D721Med (cell line): ENCODE results near the gene ART4.

Experiments used
- DNase-seq: peaks from one replicate; pipeline ENCODE4 v3.0.0; 2011; ENCODE audit warnings: low spot score; ENCODE audit not compliant: insufficient read length
- FAIRE-seq: peaks from 2 replicates; lab custom pipeline; 2011; peaks lifted over from hg19 to GRCh38; lab: Jason Lieb, UNC
- TF ChIP-seq, protein P1 (sequence below): IDR thresholded peaks from 2 replicates; pipeline ENCODE4 v1.5.1; 2012; ENCODE audit warnings: mild to moderate bottlenecking, control low read depth; ENCODE audit not compliant: insufficient read depth; ENCODE audit errors: missing control alignments

Gene ART4, protein sequence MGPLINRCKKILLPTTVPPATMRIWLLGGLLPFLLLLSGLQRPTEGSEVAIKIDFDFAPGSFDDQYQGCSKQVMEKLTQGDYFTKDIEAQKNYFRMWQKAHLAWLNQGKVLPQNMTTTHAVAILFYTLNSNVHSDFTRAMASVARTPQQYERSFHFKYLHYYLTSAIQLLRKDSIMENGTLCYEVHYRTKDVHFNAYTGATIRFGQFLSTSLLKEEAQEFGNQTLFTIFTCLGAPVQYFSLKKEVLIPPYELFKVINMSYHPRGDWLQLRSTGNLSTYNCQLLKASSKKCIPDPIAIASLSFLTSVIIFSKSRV

DNA sequence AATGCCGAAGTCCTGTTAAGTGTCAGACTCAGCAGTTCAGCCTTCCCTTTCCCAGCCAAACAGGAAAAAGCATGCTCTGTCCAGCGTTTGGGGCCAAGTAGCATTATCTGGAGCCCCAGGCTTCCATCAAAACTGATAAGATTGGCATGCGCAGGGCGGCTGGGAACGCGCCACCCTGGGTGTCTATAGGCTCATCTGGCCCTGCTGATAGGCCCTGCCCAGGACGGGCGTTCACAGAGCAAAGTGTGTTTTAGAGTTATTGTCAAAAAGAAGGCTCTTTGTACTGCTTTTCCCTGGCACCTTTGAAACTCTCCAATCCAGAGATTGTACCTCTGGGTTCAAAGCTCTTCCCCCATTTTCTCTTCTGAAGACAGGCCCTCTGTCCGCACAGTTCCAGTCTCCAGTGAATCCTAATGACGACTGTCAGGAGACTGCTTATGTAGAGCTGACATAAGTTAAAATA lies at the start of gene ART4:
ART4 (minus strand) TSS at position 102 of the 463 bp plus-strand sequence. CDS start 413 bp downstream, outside the sequence.
- TF ChIP-seq, protein P1, sequence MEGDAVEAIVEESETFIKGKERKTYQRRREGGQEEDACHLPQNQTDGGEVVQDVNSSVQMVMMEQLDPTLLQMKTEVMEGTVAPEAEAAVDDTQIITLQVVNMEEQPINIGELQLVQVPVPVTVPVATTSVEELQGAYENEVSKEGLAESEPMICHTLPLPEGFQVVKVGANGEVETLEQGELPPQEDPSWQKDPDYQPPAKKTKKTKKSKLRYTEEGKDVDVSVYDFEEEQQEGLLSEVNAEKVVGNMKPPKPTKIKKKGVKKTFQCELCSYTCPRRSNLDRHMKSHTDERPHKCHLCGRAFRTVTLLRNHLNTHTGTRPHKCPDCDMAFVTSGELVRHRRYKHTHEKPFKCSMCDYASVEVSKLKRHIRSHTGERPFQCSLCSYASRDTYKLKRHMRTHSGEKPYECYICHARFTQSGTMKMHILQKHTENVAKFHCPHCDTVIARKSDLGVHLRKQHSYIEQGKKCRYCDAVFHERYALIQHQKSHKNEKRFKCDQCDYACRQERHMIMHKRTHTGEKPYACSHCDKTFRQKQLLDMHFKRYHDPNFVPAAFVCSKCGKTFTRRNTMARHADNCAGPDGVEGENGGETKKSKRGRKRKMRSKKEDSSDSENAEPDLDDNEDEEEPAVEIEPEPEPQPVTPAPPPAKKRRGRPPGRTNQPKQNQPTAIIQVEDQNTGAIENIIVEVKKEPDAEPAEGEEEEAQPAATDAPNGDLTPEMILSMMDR, result no peak
- DNase-seq (no peak), FAIRE-seq (no peak)

DNA sequence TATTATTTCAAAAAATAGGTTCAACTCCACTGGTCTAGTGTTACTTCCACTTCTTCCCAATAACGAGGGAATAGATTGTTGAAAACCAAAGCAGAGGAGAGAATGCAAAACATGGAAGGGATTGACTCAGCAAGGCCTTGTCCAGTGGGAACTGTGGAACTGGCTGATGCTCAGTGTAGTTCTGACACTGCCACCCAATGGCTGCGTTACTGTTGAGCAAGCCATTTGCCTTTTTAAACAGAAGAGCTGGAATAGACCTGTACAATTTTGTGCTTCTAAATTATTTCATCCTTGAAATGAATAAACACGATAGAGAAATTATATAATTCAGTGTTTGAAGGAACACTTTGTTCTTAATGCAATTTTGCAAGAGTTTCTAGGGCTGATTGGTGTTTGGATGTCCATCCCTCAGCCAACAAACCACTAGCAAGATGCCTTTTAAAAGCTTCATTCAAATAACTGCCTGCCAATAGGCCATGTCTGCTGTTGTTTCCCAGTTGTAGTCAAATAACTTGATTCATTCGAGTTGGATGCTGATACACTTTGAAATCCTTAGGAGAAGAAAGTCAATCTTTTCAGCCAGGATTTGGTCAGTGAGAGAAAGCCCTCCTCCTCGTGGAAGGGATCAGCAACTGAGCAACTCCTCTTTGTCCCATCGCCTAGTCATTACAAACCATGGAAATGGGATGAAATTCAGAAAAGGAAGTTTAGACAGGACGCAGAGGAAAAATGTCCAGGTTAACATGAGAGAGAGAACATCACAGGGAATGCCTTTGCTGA lies 49.6 kb upstream of the ART4 start:
- TF ChIP-seq, protein P1, result peak; percentile 16
- DNase-seq (no peak), FAIRE-seq (peak; percentile 48)

DNA sequence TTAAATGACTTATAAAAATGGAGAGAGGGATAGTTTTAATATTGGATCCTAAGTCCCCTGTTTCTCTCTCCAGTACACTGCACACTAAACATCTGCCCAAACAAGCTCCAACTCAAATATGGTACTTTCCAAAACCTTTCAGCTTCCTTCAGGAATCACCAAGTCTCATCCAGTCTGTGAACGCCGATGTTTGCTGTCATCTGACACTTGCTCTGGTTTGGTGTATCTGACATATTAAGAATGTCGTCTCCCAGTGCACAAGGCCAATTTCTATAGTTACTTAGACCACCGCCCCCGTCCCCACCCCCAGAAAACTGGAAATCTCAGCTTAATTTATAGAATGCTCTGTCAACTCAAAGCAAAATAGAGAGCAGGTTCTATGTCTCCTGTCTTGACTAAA lies 47.4 kb upstream of the ART4 start:
- no peak for DNase-seq
- TF ChIP-seq, protein P1, result no peak
- no peak for FAIRE-seq

DNA sequence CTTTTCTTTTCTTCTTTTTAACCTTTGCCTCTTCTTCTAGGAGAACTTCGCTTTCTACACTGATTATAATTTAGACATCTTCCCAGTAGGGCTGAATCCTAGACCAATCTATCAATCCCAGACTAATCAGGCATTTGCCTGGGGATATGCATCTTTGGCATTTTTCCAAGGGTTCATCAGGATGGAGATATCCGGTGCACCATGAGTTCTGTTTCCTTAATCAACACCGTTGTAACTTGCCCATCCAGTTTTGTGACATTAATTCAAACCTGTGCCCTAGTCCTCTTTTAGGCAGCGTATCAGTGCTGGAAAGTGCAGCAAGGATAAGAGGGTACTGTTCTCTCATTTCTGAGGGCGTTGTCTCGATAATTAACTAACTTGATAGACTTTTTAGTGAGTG lies 42.9 kb upstream of the ART4 start:
- TF ChIP-seq, protein P1, result no peak
- FAIRE-seq (no peak), DNase-seq (no peak)

DNA sequence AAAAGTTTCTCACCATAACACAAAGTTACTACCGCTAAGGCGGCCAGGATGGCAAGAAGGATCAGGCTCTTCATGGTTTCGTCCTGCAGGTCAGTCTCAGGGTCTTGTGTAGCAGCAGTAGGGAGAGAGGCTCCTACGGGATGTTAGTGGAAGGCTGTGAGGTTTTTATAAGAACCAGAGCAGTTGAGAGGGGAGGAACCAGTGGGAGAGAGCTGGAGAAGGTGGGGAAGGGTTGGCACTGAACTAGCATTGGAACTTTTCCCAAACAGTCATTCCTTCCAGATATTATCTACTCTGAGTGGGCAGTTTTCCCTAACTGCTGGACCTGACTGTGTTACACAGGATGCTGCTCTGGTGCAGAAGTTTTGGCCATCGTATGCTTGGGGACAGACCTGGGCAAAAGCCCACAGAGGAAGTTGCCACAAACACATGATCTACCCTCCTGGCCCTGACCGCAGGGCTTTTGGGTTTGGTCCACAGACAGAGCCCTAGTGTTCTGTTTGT lies 42.4 kb upstream of the ART4 start, which contains the start of gene MGP:
MGP (minus strand) TSS at position 137 of the 504 bp plus-strand sequence; CDS start at position 74, 63 bp downstream.
- DNase-seq (no peak), FAIRE-seq (no peak)
- TF ChIP-seq, protein P1, result no peak

DNA sequence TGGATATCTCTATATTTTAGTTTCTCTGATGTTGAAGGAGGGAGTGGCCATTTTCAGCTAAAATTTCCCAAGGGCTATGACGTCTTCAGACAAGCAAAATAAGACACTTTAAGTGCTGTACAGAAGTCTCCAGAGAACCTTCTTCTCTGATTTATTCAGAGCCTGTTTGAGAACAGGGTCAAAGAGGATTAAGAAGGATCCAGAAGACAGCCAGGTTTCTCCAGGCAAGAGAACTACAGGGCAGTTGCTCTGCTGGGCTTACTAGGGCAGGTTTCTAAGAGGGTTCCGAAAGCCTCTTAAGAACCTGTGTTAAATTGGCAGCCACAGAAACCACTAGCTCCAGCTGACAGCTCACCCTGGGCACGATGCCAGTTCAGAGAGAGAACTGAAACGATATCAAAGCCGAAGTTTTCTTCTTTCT lies 41.1 kb upstream of the ART4 start:
- TF ChIP-seq, protein P1, result no peak
- DNase-seq (no peak), FAIRE-seq (peak; percentile 84)

DNA sequence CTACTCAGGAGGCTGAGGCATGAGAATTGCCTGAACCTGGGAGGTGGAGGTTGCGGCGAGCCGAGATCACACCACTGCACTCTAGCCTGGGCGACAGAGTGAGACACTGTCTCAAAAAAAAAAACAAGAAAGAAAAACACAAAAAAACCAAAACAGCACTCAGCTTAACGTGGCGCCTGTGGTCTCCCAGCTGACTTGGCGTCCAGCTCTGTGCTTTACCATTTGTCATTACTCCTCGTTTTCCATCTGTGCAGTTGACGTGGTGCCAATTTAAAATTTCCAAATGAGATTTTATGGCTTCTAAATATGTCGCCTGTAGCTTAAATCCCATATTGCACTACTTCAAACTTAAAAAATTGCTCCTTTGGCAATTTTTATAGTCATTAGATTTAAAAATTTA lies 40.4 kb upstream of the ART4 start:
- FAIRE-seq, result no peak
- TF ChIP-seq, protein P1, result no peak
- no peak for DNase-seq
